ENCODE results near the gene CIROP.
"Not testable (repeated sequence)": the region's sequence is repeated elsewhere in the genome, so short reads cannot be mapped to it uniquely, and the experiment has no call there.

Gene CIROP

DNA sequence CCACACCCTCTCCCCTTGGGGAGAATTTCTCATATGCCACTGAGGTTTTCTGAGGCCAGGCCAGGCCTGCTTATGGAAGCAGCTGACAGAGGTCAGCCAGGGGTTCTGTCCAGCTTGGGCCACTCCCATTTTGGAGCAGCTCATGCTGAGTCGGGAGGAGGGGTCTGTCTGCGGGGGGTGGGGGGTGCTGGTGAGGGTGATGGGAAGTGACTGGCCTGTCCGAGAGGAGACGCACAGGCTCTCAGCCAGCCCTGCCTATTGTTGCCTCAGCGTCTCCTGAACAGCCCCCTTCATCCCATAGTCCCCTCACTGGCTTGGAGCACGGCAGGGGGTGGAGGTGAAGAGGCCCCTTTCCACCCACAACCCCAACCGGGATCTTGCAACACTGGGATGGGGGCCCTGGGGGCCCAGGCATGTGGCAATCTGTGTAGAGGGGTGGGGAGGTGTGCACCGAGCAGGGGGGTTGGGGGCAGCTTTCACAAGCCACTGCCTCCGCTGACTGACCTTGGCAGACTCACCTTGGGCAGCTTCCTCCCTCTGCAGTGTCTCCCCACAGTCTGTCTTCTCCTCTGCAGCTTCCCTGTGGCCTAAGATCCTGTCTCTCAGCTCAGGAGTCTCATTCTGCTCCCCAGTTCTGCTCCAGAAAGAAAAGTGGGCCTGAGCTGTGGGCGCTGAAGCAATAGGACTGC, 8.8 kb upstream of the CIROP start:
- DNase-seq = no peak

DNA sequence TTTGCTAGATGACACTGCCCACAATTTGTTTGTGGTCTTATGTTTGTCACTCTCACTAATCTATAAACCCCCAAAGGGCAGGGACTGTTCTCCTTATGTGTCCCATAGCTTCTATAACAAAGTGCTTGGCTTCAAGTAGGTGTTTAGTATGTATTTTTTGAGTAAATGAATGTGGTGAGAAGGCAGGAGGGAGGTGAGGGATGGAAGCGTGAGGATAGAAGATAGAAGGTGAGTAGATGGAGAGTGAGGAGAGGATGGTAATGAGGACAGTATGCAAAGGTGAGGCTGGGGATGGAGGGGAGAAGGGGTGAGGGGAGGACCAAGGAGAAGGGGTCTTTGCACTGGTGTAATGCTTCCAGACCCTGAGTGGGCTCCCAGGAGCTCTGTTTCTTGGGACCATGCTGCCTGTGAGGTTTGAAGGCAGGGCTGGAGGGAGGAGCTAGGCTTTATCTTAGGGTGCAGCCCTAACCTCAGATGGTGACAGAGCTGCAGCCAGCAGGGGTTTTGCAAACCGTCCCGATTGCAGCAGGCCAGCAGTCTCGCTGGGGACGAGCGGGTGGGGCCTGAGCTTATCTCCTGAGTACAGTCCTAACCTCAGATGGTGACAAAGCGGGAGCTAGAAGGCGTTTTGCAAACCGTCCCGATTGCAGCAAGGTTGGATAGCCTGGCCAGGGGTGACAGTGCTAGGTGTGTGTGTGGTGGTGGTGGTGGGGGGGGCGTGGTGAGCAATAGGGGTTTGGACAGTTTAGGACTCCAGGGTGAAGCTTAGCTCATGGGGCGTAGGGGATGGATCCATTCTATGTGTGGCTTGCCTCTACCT, 7.8 kb upstream of the CIROP start:
- DNase-seq = no peak

DNA sequence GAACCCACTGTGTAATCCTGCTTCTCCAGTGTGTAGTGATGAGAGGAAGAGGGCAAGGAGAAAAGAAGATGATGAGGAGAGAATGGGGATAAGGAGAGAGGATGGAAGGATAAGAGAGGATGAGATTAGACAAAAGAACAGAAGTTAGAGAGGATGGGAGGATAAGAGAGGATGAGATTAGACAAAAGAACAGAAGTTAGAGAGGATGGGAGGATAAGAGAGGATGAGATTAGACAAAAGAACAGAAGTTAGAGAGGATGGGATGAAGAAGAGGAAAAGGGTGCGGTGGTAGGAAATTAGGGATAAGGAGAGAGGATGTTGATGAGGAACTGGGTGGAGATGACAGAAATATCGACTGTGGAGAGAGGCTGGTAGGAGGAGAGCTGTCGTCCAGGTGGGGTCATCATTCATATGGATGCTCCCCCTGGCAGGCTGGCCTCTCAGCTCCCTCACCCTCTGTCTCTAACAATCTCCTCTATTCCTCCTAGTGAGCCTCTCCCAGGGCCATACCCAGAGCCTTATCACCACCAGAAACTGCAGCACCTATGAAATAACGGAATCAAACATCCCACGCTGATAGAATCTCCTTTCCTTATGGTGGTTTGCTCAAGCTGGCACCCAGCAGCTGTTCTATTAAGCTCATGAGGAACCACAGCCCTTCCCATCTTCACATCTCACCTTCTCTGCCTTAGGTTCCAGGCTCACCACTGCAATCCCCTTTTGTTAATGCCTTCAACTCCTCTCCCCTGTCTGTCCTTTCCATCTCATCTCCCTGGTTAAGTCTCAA, 6.0 kb upstream of the CIROP start:
- DNase-seq = no peak

DNA sequence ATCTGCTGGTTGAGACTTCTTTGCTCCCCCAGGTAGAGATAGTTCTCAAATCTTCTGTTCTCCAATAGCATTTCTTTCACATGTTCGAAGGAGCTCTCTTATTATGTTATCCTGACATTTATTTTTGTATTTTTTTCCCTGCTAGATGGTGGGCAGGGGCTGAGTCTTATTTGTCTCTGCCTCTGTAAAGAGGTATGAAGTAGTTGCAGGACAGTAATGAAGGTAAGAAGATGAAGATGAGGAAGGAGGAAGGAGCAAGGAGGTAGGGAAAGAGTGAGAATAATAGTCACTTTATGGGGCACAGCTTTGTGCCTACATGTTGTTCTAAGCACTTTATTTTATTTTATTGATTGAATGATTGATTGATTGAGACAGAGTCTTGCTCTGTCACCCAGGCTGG, 5.0 kb upstream of the CIROP start:
- no peak for DNase-seq

DNA sequence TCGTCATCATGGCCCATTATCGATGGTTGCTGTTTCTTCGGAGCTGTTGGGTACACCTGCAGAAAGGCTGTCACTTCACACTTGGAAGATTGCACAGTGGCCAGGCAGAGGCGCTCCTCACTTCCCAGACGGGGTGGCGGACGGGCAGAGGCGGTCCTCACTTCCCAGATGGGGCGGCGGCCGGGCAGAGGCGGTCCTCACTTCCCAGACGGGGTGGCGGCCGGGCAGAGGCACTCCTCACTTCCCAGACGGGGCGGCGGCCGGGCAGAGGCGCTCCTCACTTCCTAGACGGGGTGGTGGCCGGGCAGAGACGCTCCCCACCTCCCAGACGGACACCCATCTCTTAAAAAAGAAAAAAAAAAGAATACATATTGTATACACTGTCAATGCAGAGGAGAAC, 3.4 kb upstream of the CIROP start:
- not testable (repeated sequence) for DNase-seq

DNA sequence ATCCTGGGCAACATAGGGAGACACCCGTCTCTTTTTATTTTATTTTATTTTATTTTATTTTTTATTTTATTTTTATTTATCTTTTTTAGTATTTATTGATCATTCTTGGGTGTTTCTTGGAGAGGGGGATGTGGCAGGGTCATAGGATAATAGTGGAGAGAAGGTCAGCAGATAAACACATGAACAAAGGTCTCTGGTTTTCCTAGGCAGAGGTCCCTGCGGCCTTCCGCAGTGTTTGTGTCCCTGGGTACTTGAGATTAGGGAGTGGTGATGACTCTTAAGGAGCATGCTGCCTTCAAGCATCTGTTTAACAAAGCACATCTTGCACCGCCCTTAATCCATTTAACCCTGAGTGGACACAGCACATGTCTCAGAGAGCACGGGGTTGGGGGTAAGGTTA, 2.8 kb upstream of the CIROP start:
- DNase-seq = not testable (repeated sequence)

DNA sequence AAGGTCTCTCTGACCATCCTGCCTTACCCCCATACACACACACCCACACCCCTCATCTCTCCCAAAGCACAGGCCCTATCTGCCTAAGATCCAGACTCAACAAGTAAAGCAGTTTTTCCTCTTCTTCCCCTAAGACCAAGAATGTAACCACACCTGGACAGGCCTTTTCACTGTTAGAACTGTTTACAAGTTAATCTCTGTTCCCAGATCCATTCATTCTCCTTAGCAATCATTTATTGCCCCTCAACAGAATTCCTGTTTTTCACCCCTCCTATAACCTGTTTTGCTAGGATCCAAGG, 1.9 kb upstream of the CIROP start:
- no peak for DNase-seq

DNA sequence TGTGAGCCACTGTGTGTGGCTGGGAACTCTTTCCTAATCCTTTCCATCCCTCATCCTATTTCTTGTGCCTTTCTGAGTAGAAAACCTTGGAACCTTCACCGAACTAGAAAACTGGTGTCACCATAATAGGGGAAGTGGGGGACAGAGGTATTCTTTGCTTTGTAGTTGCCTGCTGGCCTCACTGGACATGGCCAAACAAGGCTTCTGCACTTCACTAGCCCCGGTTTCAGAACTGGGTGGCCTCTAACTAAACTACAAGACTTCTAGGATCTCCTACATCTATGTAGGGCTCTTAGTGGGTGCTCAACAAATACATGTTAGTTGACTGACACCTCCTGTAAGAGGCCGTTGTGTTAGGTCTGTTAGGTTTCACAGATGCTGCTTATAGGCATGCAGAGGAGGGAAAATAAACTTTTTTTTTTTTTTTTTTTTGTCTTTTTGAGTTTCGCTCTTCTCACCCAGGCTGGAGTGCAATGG, 597 bp upstream of the CIROP start:
- DNase-seq = no peak

DNA sequence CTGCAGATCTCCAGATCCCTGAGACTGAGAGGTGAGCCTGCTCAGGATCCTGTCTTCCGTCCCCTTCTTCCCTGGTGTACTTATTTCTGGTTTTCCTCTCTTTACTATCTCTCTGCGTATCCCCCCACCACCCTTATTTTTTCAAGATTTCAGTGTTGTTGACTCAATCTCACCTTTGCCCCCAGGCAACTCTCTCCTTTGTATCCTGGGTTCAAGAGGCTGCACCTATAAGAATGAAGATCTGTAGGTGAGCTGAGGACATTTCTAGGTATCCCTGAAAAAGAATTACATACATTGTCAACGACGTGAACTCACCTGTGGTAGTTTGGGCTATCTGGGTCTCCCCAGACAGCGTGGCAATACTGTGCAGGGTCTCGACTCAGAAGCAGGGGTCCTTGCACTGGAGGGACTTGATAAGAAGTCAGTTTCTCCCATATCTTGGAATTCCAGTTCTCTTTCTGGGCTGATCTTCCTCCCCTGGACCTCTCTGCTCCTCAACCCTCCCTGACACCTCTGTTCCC, 659 bp downstream of the CIROP start:
- DNase-seq = no peak

DNA sequence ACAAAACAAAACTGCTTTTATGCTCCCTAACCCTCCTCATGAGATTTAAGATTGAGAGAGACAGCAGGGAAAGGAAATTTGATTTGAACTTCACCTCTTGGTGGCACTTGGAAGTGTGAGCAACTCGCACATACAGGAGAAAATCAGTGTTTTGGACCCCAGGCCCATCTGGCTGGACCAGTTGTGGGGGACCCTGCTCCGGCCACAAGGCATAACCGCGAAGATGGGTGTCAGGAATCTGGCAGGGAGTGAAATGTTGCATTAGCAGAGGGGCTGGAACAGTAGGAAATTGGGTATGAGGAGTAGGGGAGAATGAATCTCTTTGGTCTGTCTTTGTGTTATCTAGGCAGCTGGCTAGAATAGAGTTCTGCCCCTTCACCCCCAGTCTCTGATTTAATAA, 1.2 kb downstream of the CIROP start:
- DNase-seq = no peak

DNA sequence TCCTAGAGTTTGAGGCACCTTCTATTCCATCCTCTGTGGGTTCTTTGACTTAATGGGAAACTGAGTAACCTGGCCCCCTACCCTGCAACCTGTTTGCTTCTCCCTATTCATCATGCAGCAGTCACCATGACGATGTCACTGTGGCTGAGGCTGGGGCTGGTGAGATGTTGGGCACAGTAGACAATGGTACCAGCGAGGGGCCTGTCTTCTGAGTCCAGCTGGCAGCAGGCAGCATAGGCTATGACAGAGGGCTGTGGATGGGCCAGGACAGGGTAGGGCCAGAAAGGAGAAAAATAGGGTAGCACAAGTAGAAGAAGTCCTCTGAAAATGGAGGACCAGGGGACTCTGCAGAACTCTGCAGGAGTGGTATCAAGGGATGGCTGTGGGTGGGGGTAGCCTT, 2.0 kb downstream of the CIROP start:
- DNase-seq = no peak

DNA sequence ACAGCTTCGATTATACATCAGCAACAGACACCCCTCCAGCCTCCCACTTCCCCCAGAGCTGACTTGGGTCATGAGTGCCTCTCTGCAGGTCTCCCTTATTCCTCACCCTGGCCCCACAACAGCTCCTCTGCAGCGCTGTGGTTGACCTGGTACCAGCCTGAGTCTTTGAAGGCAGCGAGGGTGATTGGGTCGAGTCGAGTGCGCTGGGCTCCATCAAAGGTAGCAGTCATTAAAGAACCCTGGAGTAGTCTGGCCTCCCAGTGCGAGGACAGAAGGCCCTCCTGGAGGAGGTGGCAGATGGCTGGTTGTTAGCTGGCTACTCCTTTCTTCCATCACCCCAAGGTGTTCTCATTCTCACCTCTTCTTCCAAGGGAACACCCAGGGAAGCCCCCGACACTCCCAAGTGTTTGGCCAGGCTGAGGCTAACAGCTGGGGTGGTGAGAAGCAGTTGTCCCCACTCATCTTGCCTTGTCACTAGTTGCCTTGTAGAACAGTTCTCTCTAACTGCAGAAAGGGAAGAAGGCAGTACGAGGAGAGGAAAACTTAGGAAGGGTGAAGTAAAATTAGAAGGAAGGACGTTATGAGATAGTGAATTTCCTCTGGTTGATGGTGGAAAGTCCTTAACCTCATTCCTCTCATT, 2.7 kb downstream of the CIROP start:
- DNase-seq = no peak

DNA sequence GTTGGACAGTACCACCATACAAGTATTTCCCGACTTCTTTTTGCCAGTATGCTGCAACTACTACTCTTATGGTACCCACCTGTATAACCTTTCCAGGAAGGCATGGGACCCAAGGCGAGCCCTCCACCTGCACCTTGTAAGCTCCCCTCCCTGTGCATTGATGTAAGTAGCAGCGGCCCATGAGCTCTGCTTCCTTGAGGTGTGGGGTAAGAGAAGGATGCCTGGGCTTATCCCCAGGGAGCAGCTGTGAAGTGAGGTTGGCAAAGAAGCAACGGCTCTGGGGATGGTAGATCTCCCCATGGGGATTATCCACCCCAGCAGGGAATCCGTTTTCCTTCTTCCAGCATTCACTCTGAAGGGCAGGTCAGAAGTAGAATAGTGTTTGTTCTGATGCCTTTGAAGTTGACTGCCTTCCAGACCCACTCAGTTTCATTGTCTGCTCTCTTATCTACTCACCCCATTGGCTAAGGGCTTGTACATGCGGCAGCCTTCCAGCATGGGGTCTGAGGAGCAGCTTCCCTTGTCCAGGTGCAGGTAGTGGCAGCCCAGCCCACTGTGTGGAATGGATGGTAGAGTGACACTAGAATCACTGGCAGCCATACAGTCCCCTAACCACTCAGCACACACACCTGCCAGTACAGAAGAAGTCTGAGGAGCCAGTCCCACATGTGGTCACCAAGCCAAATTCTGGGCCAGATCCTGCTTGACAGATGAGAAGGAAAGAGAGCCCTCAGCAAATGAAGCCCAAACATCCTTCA, 3.4 kb downstream of the CIROP start:
- DNase-seq = no peak

DNA sequence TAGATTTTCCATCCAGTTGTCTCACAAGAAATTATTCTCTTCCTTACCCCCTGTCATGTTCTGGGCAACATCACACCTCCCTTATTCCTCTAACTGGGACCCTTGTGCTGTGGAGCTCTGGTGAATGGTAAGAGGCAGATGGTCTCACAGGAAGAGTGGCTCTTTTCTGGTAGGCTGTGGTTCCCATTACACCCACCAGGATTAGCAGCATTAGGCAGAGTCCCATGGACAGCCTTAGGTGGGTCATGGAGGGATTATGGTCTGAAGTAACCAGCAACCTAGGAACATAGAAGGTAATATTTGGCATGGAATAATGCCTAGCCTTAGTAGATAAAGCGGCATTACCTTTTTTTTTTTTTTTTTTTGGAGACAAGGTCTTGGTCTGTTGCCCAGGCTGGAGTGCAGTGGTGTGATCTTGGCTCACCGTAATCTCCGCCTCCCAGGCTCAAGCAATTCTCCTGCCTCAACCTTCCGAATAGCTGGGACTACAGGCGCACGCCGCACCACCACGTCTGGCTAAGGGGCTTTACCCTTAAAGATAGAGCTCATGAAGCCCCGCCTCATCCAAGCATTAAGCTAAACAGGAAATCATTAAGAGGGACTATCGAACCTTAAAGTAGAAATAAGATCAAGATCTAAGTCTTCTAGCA, 5.5 kb downstream of the CIROP start:
- DNase-seq = no peak

DNA sequence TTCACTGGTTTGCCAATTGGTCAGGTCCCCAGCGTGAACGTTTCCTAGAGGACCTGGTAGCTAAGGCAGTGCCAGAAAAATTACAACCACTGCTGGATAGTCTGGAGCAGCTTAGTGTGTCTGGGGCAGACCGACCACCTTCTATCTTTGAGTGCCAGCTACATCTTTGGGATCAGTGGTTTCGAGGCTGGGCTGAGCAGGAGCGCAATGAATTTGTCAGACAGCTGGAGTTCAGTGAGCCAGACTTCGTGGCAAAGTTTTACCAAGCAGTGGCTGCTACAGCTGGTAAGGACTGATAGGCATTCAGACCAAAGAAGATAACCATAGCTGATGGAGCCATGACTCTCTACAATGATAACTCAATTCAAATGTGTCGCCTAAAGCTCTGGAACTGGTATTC, 7.0 kb downstream of the CIROP start:
- DNase-seq = no peak

DNA sequence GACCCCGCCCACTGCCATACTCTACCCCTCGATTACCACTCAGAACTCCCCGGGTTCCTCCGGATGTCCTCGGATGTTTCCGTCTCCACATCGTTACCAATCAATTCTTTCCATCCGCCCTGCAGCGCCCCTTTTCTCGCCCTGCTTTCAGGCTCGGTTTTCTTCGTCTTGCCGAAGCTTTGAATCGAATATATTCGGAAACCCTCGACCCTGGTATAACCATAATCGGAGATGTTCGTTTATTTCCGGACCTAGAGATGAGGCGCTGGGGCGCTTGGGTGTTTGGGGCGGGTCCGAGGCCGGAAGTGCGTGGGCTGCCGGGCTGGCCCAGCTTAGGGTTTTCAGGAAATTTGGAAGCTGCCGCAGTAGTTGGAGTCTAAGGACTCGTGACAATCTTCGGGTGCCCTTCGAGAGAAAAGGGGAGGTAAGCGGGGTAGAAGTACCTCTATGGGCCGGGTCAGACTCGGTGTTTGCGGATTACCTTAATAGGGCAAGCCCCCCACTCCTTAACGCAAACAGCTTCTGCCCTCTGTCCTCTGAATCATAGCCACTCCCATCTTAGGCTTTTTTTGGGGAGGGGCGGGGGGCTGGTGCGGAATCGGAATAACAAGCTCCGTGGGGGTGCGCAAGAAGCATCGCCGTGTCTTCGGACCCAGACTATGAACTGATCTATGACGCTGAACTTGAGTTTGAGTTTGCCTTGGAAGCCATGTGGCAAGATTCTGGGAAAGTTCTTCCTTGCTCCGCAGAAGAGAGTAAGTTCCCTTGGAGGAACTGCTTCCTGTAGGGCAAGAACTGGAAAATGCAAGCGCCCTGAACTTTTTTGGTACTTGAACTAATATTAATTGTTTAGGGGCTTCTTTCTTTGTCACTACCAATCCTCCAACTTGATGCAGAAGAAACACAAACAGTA, 9.3 kb downstream of the CIROP start, which contains the start of gene C14orf119:
Gene C14orf119 (plus strand): TSS at position 310 of the 913 bp plus-strand sequence. CDS start 2,154 bp downstream, outside the sequence.
- DNase-seq = no peak

DNA sequence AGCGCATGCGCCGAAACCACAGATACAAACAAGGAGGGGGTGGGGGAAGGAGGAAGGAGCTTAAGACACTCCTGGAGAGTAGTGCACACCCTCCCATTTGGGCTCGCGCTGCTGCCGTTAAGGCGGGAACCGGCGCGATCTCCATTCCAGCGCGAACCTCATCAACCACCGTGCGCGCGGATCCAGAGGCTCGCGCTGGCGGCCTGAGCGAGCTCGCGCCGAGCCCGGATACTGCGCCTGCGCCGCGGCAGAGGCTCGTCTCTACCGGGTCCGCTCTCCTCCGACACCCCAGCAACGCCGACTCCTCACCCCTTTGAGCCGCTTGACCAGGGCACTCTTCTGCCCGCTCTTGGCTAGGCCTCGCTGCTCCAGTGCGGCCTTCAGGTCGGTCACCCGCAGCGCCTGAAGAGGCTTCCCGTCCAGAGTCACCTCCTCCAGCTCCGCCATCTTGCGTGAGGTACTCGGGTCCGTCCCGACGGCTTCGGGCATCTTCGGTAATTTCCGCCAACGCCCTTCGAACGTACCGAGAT, 10.1 kb downstream of the CIROP start, which contains the start of gene ACIN1:
Gene ACIN1 (minus strand): TSS at position 471 of the 530 bp plus-strand sequence. CDS start 24 bp downstream, at position 447.
- DNase-seq = no peak

DNA sequence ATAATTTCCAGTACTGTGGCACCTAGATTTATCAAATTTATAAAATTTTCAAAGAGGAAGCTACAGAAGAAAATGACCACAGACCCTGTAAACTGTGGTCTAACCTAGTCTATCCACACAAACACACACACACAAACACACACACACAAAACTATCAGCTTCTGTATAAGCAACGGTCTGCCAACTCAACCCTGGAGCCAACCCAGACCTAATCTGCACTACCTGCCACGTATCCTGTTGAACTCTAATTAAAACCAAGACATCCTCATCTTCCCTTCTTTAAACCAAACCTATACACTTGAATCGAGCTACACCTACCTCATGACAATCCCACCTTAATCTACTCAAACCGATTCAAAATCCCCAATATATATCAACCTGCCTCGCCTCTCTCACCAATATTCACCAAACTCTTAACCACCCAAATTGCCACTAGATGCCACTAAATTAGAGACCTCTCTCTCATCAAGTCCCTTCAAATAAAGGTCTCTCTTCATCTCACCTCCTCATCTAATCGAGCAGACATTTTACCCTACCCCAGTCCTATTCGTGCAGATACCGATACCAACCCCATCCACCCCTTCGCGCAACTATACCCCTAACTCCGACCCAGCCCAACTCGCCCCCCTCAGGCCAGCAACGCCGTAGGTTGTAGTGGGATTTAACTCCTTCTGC, 10.7 kb downstream of the CIROP start:
- DNase-seq = no peak

DNA sequence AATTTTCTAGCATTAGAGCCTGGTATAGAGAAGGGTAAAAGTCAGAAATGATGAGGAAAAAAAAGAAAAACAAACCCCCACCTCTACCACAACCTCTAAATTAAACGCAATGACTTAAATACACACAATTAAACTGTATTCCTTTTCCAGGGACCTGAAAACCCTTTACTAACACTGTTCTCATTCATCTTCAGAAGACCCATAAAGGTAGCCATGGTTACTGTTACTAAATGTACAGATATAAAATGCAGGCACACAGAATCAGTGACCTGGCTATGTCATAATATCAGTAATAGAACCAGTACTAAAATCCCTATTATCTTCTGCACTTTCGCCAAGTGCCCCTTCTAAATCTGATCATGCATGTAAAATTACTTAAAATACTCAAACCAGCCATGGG, 11.3 kb downstream of the CIROP start:
- no peak for DNase-seq

All from DMS 273 treated with DMSO at 0.1 percent for 48 hours (cell line).